Spleen (tissue), 7 donors: ENCODE measurements around the gene CNNM2.

Experiments used
- CTCF ChIP-seq, 11 experiments: fragments of 200-600 bp in 7 of 11; fragments of 450-650 bp in 4 of 11; sonication (generic) in 4 of 11; IDR thresholded peaks in 8 of 11; conservative IDR thresholded peaks in 3 of 11; 1 replicate in 7 of 11; 2 replicates in 4 of 11; pipeline versions ENCODE4 v1.4.0 to v1.8.0; 2016 to 2021; ENCODE audit warnings: antibody characterized with exemption in 11 of 11, inconsistent platforms in 4 of 11, mild to moderate bottlenecking in 1 of 11
- POLR2A ChIP-seq, 3 donors: fragments of 450-650 bp; IDR thresholded peaks; one replicate each; pipeline ENCODE4 v1.5.1; 2017; ENCODE audit warnings: antibody characterized with exemption in 3 of 3, mild to moderate bottlenecking in 1 of 3
- POLR2AphosphoS5 ChIP-seq, 3 donors: sonication (generic); formaldehyde crosslinking; IDR thresholded peaks; one replicate each; pipeline ENCODE4 v1.5.1; 2017; ENCODE audit warnings: antibody characterized with exemption in 3 of 3
- donor health status: DM: no; HTN: no; CAD: no; lungs with moderate emphysema.
- donor health status: DM: no; HTN: no; CAD: no.
- donor health status: DM: no; HTN: no; CAD: no.

- TF ChIP-seq CTCF (IDR thresholded peaks at IDR 0.05 in 8 of 11, conservative IDR thresholded peaks at IDR 0.05 in 3 of 11) (no peak), POLR2AphosphoS5 (IDR thresholded peaks at IDR 0.05) (no peak), POLR2A (IDR thresholded peaks at IDR 0.05) (no peak)
Measured at GRCh38 chr10:102880256-102880655, 37.8 kb upstream of the CNNM2 start.
